Measurements from ENCODE around the gene AKR7A2.

Gene AKR7A2

GRCh38 chr1:19347533-19348172, 35.7 kb upstream of the AKR7A2 start:
- H3K36me3 ChIP-seq, result peaks cover 75% of the 10 kb centered on the region
- H3K27me3 ChIP-seq, result no peaks in the 10 kb centered on the region
- peak overlapping the region; percentile 82 for H3K27ac ChIP-seq
- no peaks in the 10 kb centered on the region for H3K9me3 ChIP-seq
- H3K4me1 ChIP-seq (ENCODE audit: control insufficient read depth in 1 of 2, insufficient read depth in 1 of 2, low read depth in 1 of 2, low read length in 1 of 2), result peaks cover 24 to 29% of the 10 kb centered on the region in 2 experiments
- H3K4me3 ChIP-seq (ENCODE audit: low read depth in 1 of 2, low read length in 1 of 2), result peak overlapping the region in 1 of 2 experiments; percentile 6
- no peak for TF ChIP-seq CTCF (IDR thresholded peaks at IDR 0.05)

- Histone ChIP-seq H3K4me1 (ENCODE audit: control insufficient read depth in 1 of 2, insufficient read depth in 1 of 2, low read depth in 1 of 2, low read length in 1 of 2) (peaks cover 24 to 29% of the 10 kb centered on the region in 2 experiments), H3K27ac (peak overlapping the region; percentile 47), H3K27me3 (no peaks in the 10 kb centered on the region), H3K36me3 (peaks cover 74% of the 10 kb centered on the region), H3K9me3 (no peaks in the 10 kb centered on the region), H3K4me3 (ENCODE audit: low read depth in 1 of 2, low read length in 1 of 2) (no peak overlapping the region)
- TF ChIP-seq CTCF (IDR thresholded peaks at IDR 0.05), result no peak
These were observed 34.1 kb upstream of the AKR7A2 start for GRCh38 chr1:19346026-19346425.

- peaks cover 75% of the 10 kb centered on the region for H3K36me3 ChIP-seq
- H3K27ac ChIP-seq, result peak overlapping the region; percentile 47
- H3K9me3 ChIP-seq, result no peaks in the 10 kb centered on the region
- no peak overlapping the region for H3K4me3 ChIP-seq (ENCODE audit: low read depth in 1 of 2, low read length in 1 of 2)
- TF ChIP-seq CTCF (IDR thresholded peaks at IDR 0.05), result no peak
- H3K27me3 ChIP-seq, result no peaks in the 10 kb centered on the region
- H3K4me1 ChIP-seq (ENCODE audit: control insufficient read depth in 1 of 2, insufficient read depth in 1 of 2, low read depth in 1 of 2, low read length in 1 of 2), result peaks cover 24 to 29% of the 10 kb centered on the region in 2 experiments
These were observed 33.4 kb upstream of the AKR7A2 start for GRCh38 chr1:19345391-19345790.

- H3K27me3 ChIP-seq, result no peaks in the 10 kb centered on the region
These were observed 32.9 kb upstream of the AKR7A2 start for GRCh38 chr1:19344831-19345230.

GRCh38 chr1:19344372-19344810, 32.4 kb upstream of the AKR7A2 start:
- H3K27ac ChIP-seq, result no peak overlapping the region
- H3K36me3 ChIP-seq, result peaks cover 75% of the 10 kb centered on the region
- peak; percentile 60 for TF ChIP-seq CTCF (IDR thresholded peaks at IDR 0.05)
- H3K9me3 ChIP-seq, result no peaks in the 10 kb centered on the region
- H3K4me3 ChIP-seq (ENCODE audit: low read depth in 1 of 2, low read length in 1 of 2), result no peak overlapping the region
- H3K27me3 ChIP-seq, result no peaks in the 10 kb centered on the region
- H3K4me1 ChIP-seq (ENCODE audit: control insufficient read depth in 1 of 2, insufficient read depth in 1 of 2, low read depth in 1 of 2, low read length in 1 of 2), result peaks cover 24 to 29% of the 10 kb centered on the region in 2 experiments

More at GRCh38 chr1:19344831-19345230, 32.9 kb upstream of the AKR7A2 start:
- Histone ChIP-seq H3K4me3 (ENCODE audit: low read depth in 1 of 2, low read length in 1 of 2) (no peak overlapping the region), H3K9me3 (no peaks in the 10 kb centered on the region), H3K27ac (no peak overlapping the region), H3K4me1 (ENCODE audit: control insufficient read depth in 1 of 2, insufficient read depth in 1 of 2, low read depth in 1 of 2, low read length in 1 of 2) (peaks cover 24 to 29% of the 10 kb centered on the region in 2 experiments), H3K36me3 (peaks cover 75% of the 10 kb centered on the region)
- no peak for TF ChIP-seq CTCF (IDR thresholded peaks at IDR 0.05)

Data from neutrophil (primary cell).